Mononuclear cell (primary cell): ENCODE results near the gene MAP7. TPM values are rescaled to one million over a fixed set of nuclear protein-coding genes. Genes with fewer than 3 reads are reported as not detected.
"Not testable (repeated sequence)": the region's sequence is repeated elsewhere in the genome, so short reads cannot be mapped to it uniquely, and the experiment has no call there.

Experiments used
- H3K27me3 ChIP-seq: 2 replicates; pipeline ENCODE4 v1.6.0; 2011; ENCODE audit warnings: low read length, control low read depth; ENCODE audit not compliant: insufficient read depth
- H3K4me1 ChIP-seq: 2 replicates; pipeline ENCODE4 v1.5.1; 2011; ENCODE audit warnings: mild to moderate bottlenecking, low read length, control low read depth; ENCODE audit not compliant: insufficient read depth
- H3K4me3 ChIP-seq: 2 replicates; pipeline ENCODE4 v1.5.1; 2011; ENCODE audit warnings: mild to moderate bottlenecking, low read length, moderate library complexity
- H3K9me3 ChIP-seq: 2 replicates; pipeline ENCODE4 v1.5.1; 2011; ENCODE audit warnings: low read depth, mild to moderate bottlenecking, control low read depth, low read length
- total RNA-seq: library from RNA; depleted of rRNA; stranded (reverse); fragments of >200 nt; gene quantifications from one replicate; pipeline ENCODE4 v1.2.3, GENCODE V29; 2012

Gene MAP7
- 0.31 TPM for total RNA-seq

- Histone ChIP-seq H3K4me1 (peaks cover 15% of the 10 kb centered on the region), H3K27me3 (peaks cover 41% of the 10 kb centered on the region), H3K4me3 (peak within 1 kb of the TSS; percentile 49), H3K9me3 (no peaks in the 10 kb centered on the region)
These were observed at the start of gene MAP7 for GRCh38 chr6:136550330-136551071. Gene MAP7, minus strand, starts transcription at chr6:136550422. Its CDS starts 14 bp downstream, at chr6:136550408.

GRCh38 chr6:136599329-136600011, 49.2 kb upstream of the MAP7 start:
- Histone ChIP-seq H3K4me3 (no peak overlapping the region), H3K27me3 (no peaks in the 10 kb centered on the region), H3K9me3 (no peaks in the 10 kb centered on the region), H3K4me1 (peaks cover 9% of the 10 kb centered on the region)

GRCh38 chr6:136598048-136598447, 47.8 kb upstream of the MAP7 start:
- Histone ChIP-seq H3K9me3 (no peaks in the 10 kb centered on the region), H3K4me3 (no peak overlapping the region), H3K4me1 (peaks cover 22% of the 10 kb centered on the region), H3K27me3 (no peaks in the 10 kb centered on the region)

- Histone ChIP-seq H3K9me3 (no peaks in the 10 kb centered on the region), H3K4me3 (no peak overlapping the region), H3K4me1 (peaks cover 25% of the 10 kb centered on the region), H3K27me3 (no peaks in the 10 kb centered on the region)
These were observed 44.4 kb upstream of the MAP7 start for GRCh38 chr6:136594671-136595070.

- peaks cover 25% of the 10 kb centered on the region for H3K4me1 ChIP-seq
- no peaks in the 10 kb centered on the region for H3K27me3 ChIP-seq
- no peak overlapping the region for H3K4me3 ChIP-seq
- H3K9me3 ChIP-seq, result no peaks in the 10 kb centered on the region
These were observed 43.7 kb upstream of the MAP7 start for GRCh38 chr6:136593748-136594490.

GRCh38 chr6:136592930-136593673, 42.9 kb upstream of the MAP7 start:
- Histone ChIP-seq H3K27me3 (no peaks in the 10 kb centered on the region), H3K9me3 (no peaks in the 10 kb centered on the region), H3K4me1 (peaks cover 25% of the 10 kb centered on the region), H3K4me3 (no peak overlapping the region)

- H3K4me1 ChIP-seq, result peaks cover 25% of the 10 kb centered on the region
- no peaks in the 10 kb centered on the region for H3K9me3 ChIP-seq
These were observed 41.4 kb upstream of the MAP7 start for GRCh38 chr6:136591617-136592016.

GRCh38 chr6:136590846-136591245, 40.6 kb upstream of the MAP7 start:
- peaks cover 25% of the 10 kb centered on the region for H3K4me1 ChIP-seq
- not testable (repeated sequence) for H3K27me3 ChIP-seq, H3K9me3 ChIP-seq

More at GRCh38 chr6:136591617-136592016, 41.4 kb upstream of the MAP7 start:
- Histone ChIP-seq H3K4me3 (no peak overlapping the region), H3K27me3 (no peaks in the 10 kb centered on the region)

GRCh38 chr6:136587527-136587926, 37.3 kb upstream of the MAP7 start:
- H3K27me3 ChIP-seq, result no peaks in the 10 kb centered on the region
- no peak overlapping the region for H3K4me3 ChIP-seq
- no peaks in the 10 kb centered on the region for H3K4me1 ChIP-seq
- H3K9me3 ChIP-seq, result no peaks in the 10 kb centered on the region

More at GRCh38 chr6:136590846-136591245, 40.6 kb upstream of the MAP7 start:
- H3K4me3 ChIP-seq, result not testable (repeated sequence)

- Histone ChIP-seq H3K9me3 (no peaks in the 10 kb centered on the region), H3K4me3 (no peak overlapping the region), H3K27me3 (no peaks in the 10 kb centered on the region), H3K4me1 (no peaks in the 10 kb centered on the region)
These were observed 36.1 kb upstream of the MAP7 start for GRCh38 chr6:136586295-136586694.

GRCh38 chr6:136585523-136585922, 35.3 kb upstream of the MAP7 start:
- not testable (repeated sequence) for H3K27me3 ChIP-seq, H3K4me1 ChIP-seq, H3K4me3 ChIP-seq, H3K9me3 ChIP-seq

- H3K4me1 ChIP-seq, H3K4me3 ChIP-seq, H3K9me3 ChIP-seq, H3K27me3 ChIP-seq: not testable (repeated sequence)
These were observed 34.1 kb upstream of the MAP7 start for GRCh38 chr6:136584290-136584689.

- Histone ChIP-seq H3K27me3 (no peaks in the 10 kb centered on the region), H3K4me1 (no peaks in the 10 kb centered on the region), H3K9me3 (no peaks in the 10 kb centered on the region), H3K4me3 (no peak overlapping the region)
These were observed 32.7 kb upstream of the MAP7 start for GRCh38 chr6:136582711-136583471.

- no peak overlapping the region for H3K4me3 ChIP-seq
- no peaks in the 10 kb centered on the region for H3K4me1 ChIP-seq
- H3K9me3 ChIP-seq, result no peaks in the 10 kb centered on the region
- no peaks in the 10 kb centered on the region for H3K27me3 ChIP-seq
These were observed 29.6 kb upstream of the MAP7 start for GRCh38 chr6:136579800-136580199.
